ENCODE data around the gene PLPP2.
A peak's percentile ranks its signal among the peaks of the same experiment; 100 is the strongest.
"Not testable (repeated sequence)": the region's sequence is repeated elsewhere in the genome, so short reads cannot be mapped to it uniquely, and the experiment has no call there.

PLPP2 gene

DNA sequence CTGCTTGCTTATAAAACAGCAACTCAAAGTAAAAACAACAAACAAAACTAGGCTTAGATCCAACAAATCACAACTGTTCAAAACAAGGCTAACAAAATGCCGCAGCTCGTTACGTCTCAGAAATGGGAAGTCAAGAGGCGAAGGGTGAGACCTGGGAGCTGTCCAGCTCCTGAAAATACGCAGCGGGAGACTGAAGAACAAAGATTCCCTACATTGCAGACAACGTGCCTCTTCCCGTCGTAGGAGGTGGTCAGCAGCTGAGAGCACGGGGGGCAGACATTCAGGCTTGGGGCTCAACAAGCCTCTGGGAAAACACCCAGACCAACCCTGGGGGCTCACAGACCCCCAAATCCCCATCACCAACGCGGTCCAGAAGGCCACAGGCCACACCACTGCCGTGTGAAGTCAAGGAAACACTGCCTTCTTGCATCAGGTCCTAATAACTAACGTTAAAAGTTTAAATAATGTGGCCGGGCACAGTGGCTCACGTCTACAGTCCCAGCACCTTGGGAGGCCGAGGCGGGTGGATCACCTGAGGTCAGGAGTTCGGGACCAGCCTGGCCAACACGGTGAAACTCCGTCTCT, 13.5 kb downstream of the PLPP2 start:
- DNase-seq (ENCODE audit: low read depth): no peak
- no peak overlapping the region for H3K4me3 ChIP-seq (ENCODE audit: low read depth, low read length)

DNA sequence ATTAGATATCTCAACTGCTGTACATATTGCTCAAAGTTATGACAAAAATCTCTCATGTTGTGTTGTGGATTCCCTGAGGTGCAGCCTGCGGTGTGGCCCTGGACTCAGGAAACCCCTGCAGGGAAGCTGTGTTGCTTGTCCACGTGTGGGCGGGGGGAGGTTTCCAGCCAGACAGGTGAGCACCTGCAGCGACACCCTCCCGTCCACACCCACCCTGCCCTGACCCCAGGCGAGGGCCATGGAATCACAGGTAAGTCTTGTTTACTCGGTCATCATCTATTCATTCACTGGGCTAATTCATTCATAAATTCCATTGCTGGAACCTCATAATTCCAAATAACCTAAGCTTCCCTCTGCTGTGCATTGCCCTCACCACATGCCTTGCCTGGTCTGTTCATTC, 14.1 kb downstream of the PLPP2 start:
- no peak overlapping the region for H3K4me3 ChIP-seq (ENCODE audit: low read depth, low read length)
- DNase-seq (ENCODE audit: low read depth): no peak

GRCh38 chr19:275958-276646, 15.1 kb downstream of the PLPP2 start:
- no peak overlapping the region for H3K4me3 ChIP-seq (ENCODE audit: low read depth, low read length)
- DNase-seq (ENCODE audit: low read depth): no peak

- H3K4me3 ChIP-seq (ENCODE audit: low read depth, low read length): no peak overlapping the region
- DNase-seq (ENCODE audit: low read depth): no peak
Measured at GRCh38 chr19:275000-275399, 16.2 kb downstream of the PLPP2 start.

- no peak for DNase-seq (ENCODE audit: low read depth)
- no peak overlapping the region for H3K4me3 ChIP-seq (ENCODE audit: low read depth, low read length)
Measured at GRCh38 chr19:273393-273792, 17.8 kb downstream of the PLPP2 start.

GRCh38 chr19:271856-272255, 19.3 kb downstream of the PLPP2 start:
- DNase-seq (ENCODE audit: low read depth): no peak
- H3K4me3 ChIP-seq (ENCODE audit: low read depth, low read length): no peak overlapping the region

- not testable (repeated sequence) for DNase-seq (ENCODE audit: low read depth)
Measured at GRCh38 chr19:270766-271318, 20.4 kb downstream of the PLPP2 start.

DNA sequence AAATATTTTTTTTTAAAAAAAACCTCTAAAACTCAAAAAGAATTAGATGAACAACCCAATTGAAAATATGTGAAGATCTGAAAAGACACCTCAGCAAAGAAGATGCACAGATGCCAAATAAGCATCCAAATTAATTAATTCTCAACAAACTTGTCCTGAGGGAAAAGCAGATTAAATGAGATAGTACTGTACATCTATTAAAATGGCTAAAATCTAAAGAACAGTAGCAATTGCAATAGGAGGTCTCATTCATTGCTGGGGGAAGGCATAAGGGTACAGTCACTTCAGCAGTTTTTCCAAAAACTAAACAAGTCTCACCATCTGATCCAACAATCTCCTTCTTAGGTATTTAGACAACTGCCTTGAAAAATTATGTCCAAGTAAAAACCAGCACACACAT, 22.0 kb downstream of the PLPP2 start:
- H3K4me3 ChIP-seq (ENCODE audit: low read depth, low read length): no peak overlapping the region
- DNase-seq (ENCODE audit: low read depth): no peak

More at GRCh38 chr19:270766-271318, 20.4 kb downstream of the PLPP2 start:
- not testable (repeated sequence) for H3K4me3 ChIP-seq (ENCODE audit: low read depth, low read length)

DNA sequence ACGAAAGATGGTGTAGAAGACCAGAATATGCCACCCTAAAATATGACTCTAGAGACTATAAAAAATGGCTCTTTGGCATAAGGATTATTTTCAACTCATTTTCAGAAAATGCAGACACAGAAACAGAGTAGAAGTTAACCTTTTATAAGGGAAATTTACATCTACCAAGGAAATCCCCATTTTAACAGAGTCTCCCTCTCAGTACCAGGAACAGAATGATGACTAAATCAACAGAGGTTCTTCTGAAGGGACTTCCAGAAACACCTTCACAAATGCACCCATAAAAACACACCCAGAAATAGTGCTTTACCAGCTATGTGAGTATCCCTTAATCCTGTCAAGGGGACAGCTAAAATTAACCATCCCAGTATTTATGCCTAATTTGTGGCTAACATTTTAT, 29.1 kb downstream of the PLPP2 start:
- H3K4me3 ChIP-seq (ENCODE audit: low read depth, low read length): no peak overlapping the region
- DNase-seq (ENCODE audit: low read depth): no peak

DNA sequence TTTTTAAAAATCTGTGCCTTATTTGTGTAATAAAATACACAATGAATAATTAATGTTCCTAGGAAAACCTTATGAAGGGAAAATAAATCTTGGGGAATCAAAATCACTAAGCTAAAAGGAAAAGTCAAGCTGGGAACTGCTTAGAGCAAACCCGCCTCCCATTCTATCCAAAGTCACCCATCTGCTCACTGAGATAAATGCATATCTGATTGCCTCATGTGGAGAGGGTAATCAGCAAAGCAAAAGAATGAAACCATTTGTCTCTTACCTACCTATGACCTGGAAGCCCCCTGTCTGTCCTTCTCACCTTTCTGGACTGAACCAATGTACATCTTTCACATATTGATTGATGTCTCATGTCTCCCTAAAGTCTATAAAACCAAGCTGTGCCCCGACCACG, 34.4 kb downstream of the PLPP2 start:
- not testable (repeated sequence) for DNase-seq (ENCODE audit: low read depth)

GRCh38 chr19:252421-253186, 38.6 kb downstream of the PLPP2 start:
- not testable (repeated sequence) for H3K4me3 ChIP-seq (ENCODE audit: low read depth, low read length); DNase-seq (ENCODE audit: low read depth)

More for the DNA sequence above, 34.4 kb downstream of the PLPP2 start:
- H3K4me3 ChIP-seq (ENCODE audit: low read depth, low read length): not testable (repeated sequence)

DNA sequence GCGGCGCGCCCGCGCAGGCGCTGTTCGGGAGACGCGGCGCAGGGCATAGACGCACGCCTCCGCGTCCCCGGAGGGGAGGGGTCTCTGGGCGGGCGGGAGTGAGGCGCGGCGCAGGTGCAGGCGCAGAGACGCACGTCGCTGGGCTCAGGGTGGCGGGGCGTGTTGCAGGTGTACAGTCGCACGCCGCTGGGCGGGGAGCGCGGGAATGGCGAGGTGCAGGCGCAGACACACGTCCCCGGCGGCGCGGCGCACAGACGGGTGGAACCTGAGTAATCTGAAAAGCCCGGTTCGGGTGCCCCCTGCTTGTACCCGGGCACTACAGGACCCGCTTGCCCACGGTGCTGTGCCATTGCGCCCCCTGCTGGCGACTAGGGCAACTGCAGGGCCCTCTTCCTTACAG, 44.7 kb downstream of the PLPP2 start:
- no peak for DNase-seq (ENCODE audit: low read depth)
- no peak overlapping the region for H3K4me3 ChIP-seq (ENCODE audit: low read depth, low read length)

GRCh38 chr19:245900-246299, 45.3 kb downstream of the PLPP2 start:
- DNase-seq (ENCODE audit: low read depth): not testable (repeated sequence)
- peak overlapping the region; percentile 37 for H3K4me3 ChIP-seq (ENCODE audit: low read depth, low read length)

GRCh38 chr19:245457-245856, 45.7 kb downstream of the PLPP2 start:
- DNase-seq (ENCODE audit: low read depth): no peak

More at GRCh38 chr19:245457-245856, 45.7 kb downstream of the PLPP2 start:
- no peak overlapping the region for H3K4me3 ChIP-seq (ENCODE audit: low read depth, low read length)

Measured in skeletal muscle cell (primary cell).